H1 (cell line): Measurements from ENCODE around the gene CIB4. TPM values are rescaled to one million over a fixed set of nuclear protein-coding genes. Genes with fewer than 3 reads are reported as not detected.

Source experiments
- ASH2L ChIP-seq: fragments of 200-600, 300-600 bp; sonication (generic); IDR thresholded peaks from one replicate; pipeline ENCODE4 v1.7.1; 2017; ENCODE audit warnings: low read length
- CEBPB ChIP-seq: IDR thresholded peaks from 2 replicates; pipeline ENCODE4 v1.6.1; 2012; ENCODE audit warnings: low read depth, low read length
- FOSL1 ChIP-seq: IDR thresholded peaks from 2 replicates; pipeline ENCODE4 v1.6.1; 2011; ENCODE audit warnings: mild to moderate bottlenecking, low read depth, low read length, moderate library complexity; ENCODE audit not compliant: insufficient read depth
- JUN ChIP-seq: IDR thresholded peaks from 2 replicates; pipeline ENCODE4 v1.6.1; 2011; ENCODE audit warnings: low read depth, mild to moderate bottlenecking, improper control_type of control experiment, low read length
- TAF7 ChIP-seq: optimal IDR thresholded peaks from 2 replicates; pipeline ENCODE3; 2011; ENCODE audit warnings: low read depth, mild to moderate bottlenecking, inconsistent platforms, low read length, moderate library complexity, borderline replicate concordance
- ZNF274 ChIP-seq: IDR thresholded peaks from 2 replicates; pipeline ENCODE4 v1.7.0; 2012; ENCODE audit warnings: low read length, borderline replicate concordance; ENCODE audit errors: extremely low read depth
- polyA plus RNA-seq, 7 experiments: library from polyadenylated mRNA; depleted of rRNA in 3 of 7; stranded (reverse) in 5 of 7; unstranded in 2 of 7; fragments of >200 nt in 5 of 7; fragments of 200-250 nt in 2 of 7; gene quantifications; 1 replicate in 5 of 7; 2 replicates in 1 of 7; 4 replicates in 1 of 7; pipeline versions ENCODE4 v1.2.1 to v1.2.3, GENCODE V29; 2011 to 2013; ENCODE audit warnings: missing spikeins in 2 of 7, mixed read lengths in 2 of 7
- total RNA-seq: library from RNA; stranded (reverse); fragmentation: NEBNext Ultra II Directional; extraction: Animal tissue kit (Norgen Biotek cat#: 25700); gene quantifications from 2 replicates; pipeline ENCODE4 v1.2.1, GENCODE V29; 2021
- TF ChIP-seq, protein P1 (sequence below): IDR thresholded peaks from 2 replicates; pipeline ENCODE4 v1.6.1; 2012; ENCODE audit warnings: low read length, inconsistent platforms
- TF ChIP-seq, protein P2 (sequence below): IDR thresholded peaks from 2 replicates; pipeline ENCODE4 v1.6.1; 2012; ENCODE audit warnings: inconsistent platforms

The CIB4 gene
- total and polyA plus RNA-seq, 2 of the 8 experiments (the other 6 are each of a cell fraction or from before 2014, with no cell fraction given) = not detected

DNA sequence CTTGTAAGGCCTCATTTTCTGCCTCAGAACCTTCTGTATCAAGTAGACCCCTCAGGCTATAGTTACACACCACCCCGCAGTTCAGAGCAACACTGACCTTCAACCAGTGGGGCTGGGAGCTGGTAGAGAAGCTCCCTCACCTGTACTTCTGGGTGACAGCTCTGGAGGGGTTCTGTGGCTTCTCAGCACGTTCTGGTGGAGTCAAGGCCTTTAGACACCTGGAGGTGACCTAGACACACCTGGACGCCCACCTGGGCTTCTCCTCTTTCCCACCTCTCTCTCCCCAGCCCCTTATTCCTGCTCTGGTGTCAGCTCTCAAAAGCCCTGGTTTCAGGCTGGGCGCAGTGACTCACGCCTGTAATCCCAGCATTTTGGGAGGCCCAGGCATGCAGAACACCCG lies 7.3 kb upstream of the CIB4 start (continued):
- TF ChIP-seq, protein P1, sequence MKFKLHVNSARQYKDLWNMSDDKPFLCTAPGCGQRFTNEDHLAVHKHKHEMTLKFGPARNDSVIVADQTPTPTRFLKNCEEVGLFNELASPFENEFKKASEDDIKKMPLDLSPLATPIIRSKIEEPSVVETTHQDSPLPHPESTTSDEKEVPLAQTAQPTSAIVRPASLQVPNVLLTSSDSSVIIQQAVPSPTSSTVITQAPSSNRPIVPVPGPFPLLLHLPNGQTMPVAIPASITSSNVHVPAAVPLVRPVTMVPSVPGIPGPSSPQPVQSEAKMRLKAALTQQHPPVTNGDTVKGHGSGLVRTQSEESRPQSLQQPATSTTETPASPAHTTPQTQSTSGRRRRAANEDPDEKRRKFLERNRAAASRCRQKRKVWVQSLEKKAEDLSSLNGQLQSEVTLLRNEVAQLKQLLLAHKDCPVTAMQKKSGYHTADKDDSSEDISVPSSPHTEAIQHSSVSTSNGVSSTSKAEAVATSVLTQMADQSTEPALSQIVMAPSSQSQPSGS = no peak
- TF ChIP-seq FOSL1 (no peak), ASH2L (no peak), TAF7 (no peak), JUN (no peak), CEBPB (no peak), ZNF274 (no peak)
- TF ChIP-seq, protein P2, sequence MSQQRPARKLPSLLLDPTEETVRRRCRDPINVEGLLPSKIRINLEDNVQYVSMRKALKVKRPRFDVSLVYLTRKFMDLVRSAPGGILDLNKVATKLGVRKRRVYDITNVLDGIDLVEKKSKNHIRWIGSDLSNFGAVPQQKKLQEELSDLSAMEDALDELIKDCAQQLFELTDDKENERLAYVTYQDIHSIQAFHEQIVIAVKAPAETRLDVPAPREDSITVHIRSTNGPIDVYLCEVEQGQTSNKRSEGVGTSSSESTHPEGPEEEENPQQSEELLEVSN = no peak
- TF ChIP-seq, all 59 proteins: peak for 0
